IPS-18a (cell line): ENCODE data around the gene THADA.
"Not testable (repeated sequence)": the region's sequence is repeated elsewhere in the genome, so short reads cannot be mapped to it uniquely, and the experiment has no call there.

Experiments used
- H3K27ac ChIP-seq: one replicate; pipeline ENCODE4 v1.5.1; 2013; ENCODE audit warnings: low read length
- H3K27me3 ChIP-seq: one replicate; pipeline ENCODE4 v1.6.1; 2013; ENCODE audit warnings: mild to moderate bottlenecking, low read length; ENCODE audit not compliant: control insufficient read depth, insufficient read depth
- H3K36me3 ChIP-seq: one replicate; pipeline ENCODE4 v1.6.1; 2013; ENCODE audit warnings: low read depth, low read length; ENCODE audit not compliant: control insufficient read depth
- H3K4me1 ChIP-seq: one replicate; pipeline ENCODE4 v1.6.1; 2013; ENCODE audit warnings: low read depth, low read length; ENCODE audit not compliant: control insufficient read depth
- H3K4me3 ChIP-seq: one replicate; pipeline ENCODE4 v1.5.1; 2013; ENCODE audit warnings: low read length
- H3K9ac ChIP-seq: one replicate; pipeline ENCODE4 v1.6.1; 2013; ENCODE audit warnings: mild to moderate bottlenecking, low read length, moderate library complexity
- H3K9me3 ChIP-seq: one replicate; pipeline ENCODE4 v1.6.1; 2013; ENCODE audit warnings: low read depth, low read length; ENCODE audit not compliant: control insufficient read depth

The THADA gene

GRCh38 chr2:43191947-43192516 is 403.8 kb downstream of the THADA start:
- H3K27ac ChIP-seq = no peak overlapping the region
- H3K9me3 ChIP-seq = no peaks in the 10 kb centered on the region
- no peaks in the 10 kb centered on the region for H3K36me3 ChIP-seq
- no peaks in the 10 kb centered on the region for H3K27me3 ChIP-seq
- H3K4me1 ChIP-seq = peaks cover 5% of the 10 kb centered on the region
- H3K4me3 ChIP-seq = no peak overlapping the region
- no peak overlapping the region for H3K9ac ChIP-seq

- H3K27ac ChIP-seq = no peak overlapping the region
- H3K27me3 ChIP-seq = no peaks in the 10 kb centered on the region
- no peak overlapping the region for H3K9ac ChIP-seq
- H3K4me3 ChIP-seq = no peak overlapping the region
- H3K9me3 ChIP-seq = no peaks in the 10 kb centered on the region
- peaks cover 14% of the 10 kb centered on the region for H3K4me1 ChIP-seq
- no peaks in the 10 kb centered on the region for H3K36me3 ChIP-seq
These were observed 405.4 kb downstream of the THADA start for GRCh38 chr2:43190311-43191052.

GRCh38 chr2:43189861-43190260 is 406.0 kb downstream of the THADA start:
- not testable (repeated sequence) for H3K4me3 ChIP-seq, H3K9ac ChIP-seq, H3K27me3 ChIP-seq, H3K36me3 ChIP-seq, H3K9me3 ChIP-seq, H3K27ac ChIP-seq
- peaks cover 17% of the 10 kb centered on the region for H3K4me1 ChIP-seq

DNA sequence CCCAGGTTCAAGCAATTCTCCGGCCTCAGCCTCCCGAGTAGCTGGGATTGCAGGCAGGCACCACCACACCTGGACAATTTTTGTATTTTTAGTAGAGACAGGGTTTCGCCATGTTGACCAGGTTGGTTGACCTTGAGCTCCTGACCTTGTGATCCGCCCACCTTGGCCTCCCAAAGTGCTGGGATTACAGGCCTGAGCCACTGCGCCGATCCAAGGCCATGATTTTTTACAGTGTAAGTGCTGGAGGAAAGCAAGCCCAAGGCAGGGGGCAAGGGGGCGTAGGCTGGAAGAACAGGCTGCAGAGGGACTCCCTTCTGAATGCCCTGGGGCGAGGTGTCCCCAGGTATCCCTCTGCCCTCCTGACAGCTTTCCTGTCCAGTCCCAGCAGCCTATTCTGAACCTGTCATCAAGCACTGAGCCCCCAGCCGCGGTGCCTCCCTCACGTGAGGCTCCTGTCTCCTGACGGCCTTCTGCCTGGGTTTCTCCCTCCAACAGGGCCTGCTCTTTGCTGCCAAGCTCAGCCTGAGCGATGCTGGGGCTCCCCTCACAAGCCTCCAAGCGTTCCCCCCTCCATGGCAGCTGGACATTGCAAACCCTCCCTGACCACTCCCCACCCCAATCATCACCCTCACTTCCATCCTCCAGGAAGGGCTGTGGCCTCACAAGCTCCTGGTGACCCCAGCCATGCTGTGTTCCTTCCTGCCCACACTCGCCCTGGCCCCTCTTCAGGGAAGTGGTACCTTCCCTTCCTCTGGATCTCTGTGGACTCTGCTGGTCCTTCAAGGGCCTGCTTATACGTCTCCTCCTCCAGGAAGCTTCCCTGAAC is 407.1 kb downstream of the THADA start:
- Histone ChIP-seq H3K27ac (no peak overlapping the region), H3K9ac (no peak overlapping the region), H3K36me3 (no peaks in the 10 kb centered on the region), H3K9me3 (no peaks in the 10 kb centered on the region), H3K4me1 (peaks cover 25% of the 10 kb centered on the region), H3K27me3 (no peaks in the 10 kb centered on the region), H3K4me3 (no peak overlapping the region)

DNA sequence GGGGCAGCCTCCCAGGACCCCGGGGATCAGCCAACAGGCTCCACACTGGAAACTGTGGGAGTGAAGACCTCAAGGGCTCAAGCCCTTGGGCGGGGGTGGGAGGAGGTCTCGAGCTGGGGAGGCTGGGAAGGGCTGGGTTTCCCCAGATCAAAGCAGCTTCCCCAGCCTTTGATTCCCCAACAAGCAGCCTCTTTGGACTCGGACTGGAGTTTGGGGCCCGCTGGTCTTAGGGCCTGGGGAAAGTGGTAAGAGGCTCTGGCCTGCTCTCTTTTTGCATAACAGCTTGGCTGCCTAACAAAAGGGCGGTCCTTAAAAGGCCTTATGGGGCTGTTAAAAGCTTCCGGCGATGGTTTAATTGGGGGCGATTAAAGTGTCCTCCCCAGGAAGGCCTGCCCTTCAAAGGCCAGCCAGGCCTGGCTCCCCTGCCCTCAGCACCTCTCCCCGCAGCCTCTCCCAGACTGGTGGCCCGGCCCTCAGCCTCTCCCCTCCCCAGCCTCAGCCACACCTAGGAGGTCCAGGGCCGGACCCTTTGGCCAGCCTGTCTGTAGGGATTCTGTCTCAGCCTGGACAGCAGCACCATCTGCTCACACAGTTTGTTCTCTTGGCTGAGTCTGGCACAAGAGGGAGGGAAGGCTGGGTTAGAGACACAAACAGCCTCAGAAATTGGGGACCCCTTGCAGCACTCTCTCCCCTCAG is 409.0 kb downstream of the THADA start:
- Histone ChIP-seq H3K36me3 (no peaks in the 10 kb centered on the region), H3K9me3 (no peaks in the 10 kb centered on the region), H3K27ac (no peak overlapping the region), H3K4me3 (no peak overlapping the region), H3K9ac (no peak overlapping the region), H3K4me1 (peaks cover 27% of the 10 kb centered on the region), H3K27me3 (no peaks in the 10 kb centered on the region)

- Histone ChIP-seq H3K27me3 (no peaks in the 10 kb centered on the region), H3K27ac (no peak overlapping the region), H3K36me3 (no peaks in the 10 kb centered on the region), H3K9ac (no peak overlapping the region), H3K4me3 (no peak overlapping the region), H3K4me1 (peaks cover 29% of the 10 kb centered on the region), H3K9me3 (no peaks in the 10 kb centered on the region)
These were observed 409.5 kb downstream of the THADA start for GRCh38 chr2:43186321-43186678.

DNA sequence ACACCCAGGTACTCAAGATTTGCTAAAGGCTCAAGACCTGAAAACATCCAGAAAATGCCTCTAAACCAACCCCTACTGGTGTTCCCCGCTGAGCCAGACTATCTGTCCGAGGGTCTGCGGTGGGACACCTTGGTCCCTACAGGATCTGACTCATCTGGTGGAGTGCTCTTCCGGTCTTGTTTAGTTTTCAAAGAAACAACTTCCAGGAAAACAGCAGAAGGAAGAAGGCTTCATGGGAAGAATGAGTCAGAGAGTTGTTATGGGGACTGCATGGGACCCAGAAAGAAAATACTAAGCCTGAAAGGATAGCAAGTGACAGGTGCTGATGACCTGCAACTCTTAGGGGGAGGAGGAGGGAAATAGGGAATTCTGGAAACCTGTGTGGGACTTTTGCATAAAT is 410.7 kb downstream of the THADA start:
- Histone ChIP-seq H3K27ac (no peak overlapping the region), H3K36me3 (no peaks in the 10 kb centered on the region), H3K9ac (no peak overlapping the region), H3K27me3 (no peaks in the 10 kb centered on the region), H3K4me3 (no peak overlapping the region), H3K4me1 (peaks cover 41% of the 10 kb centered on the region), H3K9me3 (no peaks in the 10 kb centered on the region)

- Histone ChIP-seq H3K27ac (no peak overlapping the region), H3K9ac (no peak overlapping the region), H3K9me3 (no peaks in the 10 kb centered on the region), H3K4me3 (no peak overlapping the region), H3K4me1 (peaks cover 45% of the 10 kb centered on the region), H3K27me3 (no peaks in the 10 kb centered on the region), H3K36me3 (no peaks in the 10 kb centered on the region)
These were observed 411.4 kb downstream of the THADA start for GRCh38 chr2:43184339-43184895.

GRCh38 chr2:43183743-43184142 is 412.1 kb downstream of the THADA start:
- H3K36me3 ChIP-seq = no peaks in the 10 kb centered on the region
- H3K4me1 ChIP-seq = peaks cover 52% of the 10 kb centered on the region
- no peak overlapping the region for H3K9ac ChIP-seq

DNA sequence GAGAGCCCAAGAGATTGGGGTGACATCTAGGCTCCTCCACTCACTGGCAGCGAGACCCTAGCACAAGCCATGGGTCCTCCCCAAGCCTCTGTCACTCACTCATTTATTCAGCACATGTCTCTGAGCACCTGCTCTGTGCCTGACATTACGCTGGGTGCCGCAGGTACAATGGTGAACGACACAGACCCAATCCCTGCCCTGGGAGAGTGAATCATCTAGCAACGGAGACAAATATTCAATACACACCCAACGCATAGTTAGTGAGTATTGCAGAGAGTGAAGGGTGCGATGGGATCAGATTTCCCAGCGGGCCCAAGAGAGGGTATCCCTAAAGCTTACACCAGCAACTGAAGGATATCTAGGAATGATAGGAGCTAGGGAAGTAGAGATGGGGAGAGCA is 414.9 kb downstream of the THADA start:
- H3K4me3 ChIP-seq = no peak overlapping the region
- H3K27me3 ChIP-seq = no peaks in the 10 kb centered on the region
- H3K9ac ChIP-seq = no peak overlapping the region
- no peaks in the 10 kb centered on the region for H3K36me3 ChIP-seq
- peaks cover 49% of the 10 kb centered on the region for H3K4me1 ChIP-seq
- H3K9me3 ChIP-seq = no peaks in the 10 kb centered on the region
- H3K27ac ChIP-seq = peak overlapping the region; percentile 79

More at GRCh38 chr2:43183743-43184142, 412.1 kb downstream of the THADA start:
- H3K4me3 ChIP-seq = no peak overlapping the region
- H3K27me3 ChIP-seq = no peaks in the 10 kb centered on the region
- no peak overlapping the region for H3K27ac ChIP-seq
- H3K9me3 ChIP-seq = no peaks in the 10 kb centered on the region
